Fibroblast of mammary gland (primary cell): Measurements from ENCODE around the gene CPED1.
"Not testable (repeated sequence)": the region's sequence is repeated elsewhere in the genome, so short reads cannot be mapped to it uniquely, and the experiment has no call there.

Source experiments
- DNase-seq: peaks from one replicate; pipeline ENCODE4 v3.0.0-alpha.2; 2010; ENCODE audit warnings: low read depth
- H3K4me3 ChIP-seq: 2 replicates; pipeline ENCODE4 v1.5.1; 2011; ENCODE audit warnings: low read depth, mild to moderate bottlenecking, low read length, moderate library complexity; ENCODE audit not compliant: control insufficient read depth
- CTCF ChIP-seq: conservative IDR thresholded peaks from 2 replicates; pipeline ENCODE4 v1.5.1; 2011; ENCODE audit warnings: low read depth, low read length, inconsistent platforms; ENCODE audit not compliant: control insufficient read depth, insufficient read depth

Gene CPED1

GRCh38 chr7:121286186-121286585, 297.7 kb downstream of the CPED1 start:
- DNase-seq = no peak
- H3K4me3 ChIP-seq = no peak overlapping the region
- TF ChIP-seq CTCF = no peak

DNA sequence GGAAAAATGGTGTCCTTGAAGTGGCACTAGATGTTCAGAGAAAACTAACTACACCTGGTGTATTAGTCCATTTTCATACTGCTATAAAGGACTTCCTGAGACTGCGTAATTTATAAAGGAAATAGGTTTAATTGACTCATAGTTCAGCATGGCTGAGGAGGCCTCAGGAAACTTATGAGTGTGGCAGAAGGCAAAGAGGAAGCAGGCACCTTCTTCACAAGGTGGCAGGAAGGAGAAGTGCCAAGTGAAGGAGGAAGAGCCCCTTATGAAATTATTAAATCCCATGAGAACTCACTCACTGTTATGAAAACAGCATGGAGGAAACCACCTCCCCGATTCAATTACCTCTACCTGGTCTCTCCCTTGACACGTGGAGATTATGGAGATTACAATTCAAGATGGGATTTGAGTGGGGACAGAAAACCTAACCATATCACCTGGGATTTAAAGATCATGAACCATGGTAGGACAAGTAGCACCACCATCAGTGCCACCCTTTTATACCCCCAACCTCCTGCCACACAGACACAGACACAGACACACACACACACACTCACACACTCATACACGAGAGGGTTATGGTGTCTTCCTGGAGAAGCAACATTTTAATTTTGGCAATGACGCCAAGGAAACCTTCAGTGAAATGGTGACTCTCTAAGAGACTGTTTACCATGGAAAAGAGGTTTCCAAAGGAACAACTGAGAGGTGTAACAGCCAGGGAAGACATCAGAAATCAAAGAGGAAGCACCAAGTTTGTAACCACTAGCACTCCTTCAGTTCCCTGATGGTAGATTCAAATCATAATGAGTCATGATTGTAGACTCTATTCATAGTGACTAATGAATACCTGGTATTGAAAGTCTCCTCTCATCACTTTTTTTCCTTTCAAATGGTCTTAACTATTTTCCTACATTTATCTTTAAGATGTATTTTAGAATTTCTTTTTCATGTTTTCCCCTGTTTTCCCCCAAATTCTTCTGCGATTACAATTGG, 298.5 kb downstream of the CPED1 start:
- no peak for TF ChIP-seq CTCF
- DNase-seq = peak; percentile 60
- no peak overlapping the region for H3K4me3 ChIP-seq

GRCh38 chr7:121288894-121289293, 300.4 kb downstream of the CPED1 start:
- no peak for TF ChIP-seq CTCF
- H3K4me3 ChIP-seq = no peak overlapping the region
- DNase-seq = peak; percentile 81

GRCh38 chr7:121289930-121290329, 301.4 kb downstream of the CPED1 start:
- DNase-seq, H3K4me3 ChIP-seq: not testable (repeated sequence)

DNA sequence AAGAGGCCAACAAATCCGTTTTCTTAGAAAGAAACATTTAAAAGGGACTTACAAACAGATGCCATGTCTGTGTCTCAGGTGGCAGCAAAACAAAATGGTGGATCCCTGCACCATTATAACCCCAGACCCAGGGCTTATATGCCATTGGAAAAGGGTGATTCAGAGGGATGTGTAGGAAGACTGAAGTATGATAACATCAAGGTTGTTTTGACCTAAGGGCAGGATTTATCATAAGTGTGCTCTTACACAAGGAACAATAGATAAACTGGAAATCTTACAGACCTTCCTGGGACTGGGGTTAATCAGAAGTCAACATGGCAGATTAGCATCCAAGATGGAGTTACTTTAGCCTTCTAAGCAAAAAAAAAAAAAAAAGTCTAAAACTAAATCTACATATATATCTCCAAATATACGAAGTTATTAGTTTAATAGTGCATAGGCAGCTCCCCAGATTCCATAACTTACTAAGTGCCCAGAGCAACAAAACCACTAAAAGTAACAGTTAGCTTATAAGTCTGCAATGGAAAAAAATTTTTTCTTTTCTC, 306.0 kb downstream of the CPED1 start:
- TF ChIP-seq CTCF = no peak
- H3K4me3 ChIP-seq = no peak overlapping the region
- DNase-seq = no peak

DNA sequence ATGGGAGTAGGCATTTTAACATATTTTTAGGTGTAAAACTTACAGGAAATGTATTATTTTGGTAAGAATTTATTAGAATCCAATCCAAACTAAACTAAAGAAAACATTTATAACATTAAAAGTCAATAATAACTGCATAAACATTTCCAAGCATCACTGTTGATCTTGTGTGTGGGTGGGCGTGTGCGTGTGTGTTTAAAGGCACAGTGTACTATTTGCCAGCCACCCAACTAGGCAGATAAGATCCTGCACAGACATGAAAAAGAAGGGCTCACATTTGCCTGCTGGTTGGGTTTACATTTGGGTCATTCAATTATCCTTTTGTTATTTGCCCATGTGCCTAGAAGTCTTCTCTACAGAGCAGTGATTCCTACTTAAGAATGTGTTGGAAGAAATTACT, 309.3 kb downstream of the CPED1 start:
- DNase-seq = no peak
- no peak overlapping the region for H3K4me3 ChIP-seq
- no peak for TF ChIP-seq CTCF

DNA sequence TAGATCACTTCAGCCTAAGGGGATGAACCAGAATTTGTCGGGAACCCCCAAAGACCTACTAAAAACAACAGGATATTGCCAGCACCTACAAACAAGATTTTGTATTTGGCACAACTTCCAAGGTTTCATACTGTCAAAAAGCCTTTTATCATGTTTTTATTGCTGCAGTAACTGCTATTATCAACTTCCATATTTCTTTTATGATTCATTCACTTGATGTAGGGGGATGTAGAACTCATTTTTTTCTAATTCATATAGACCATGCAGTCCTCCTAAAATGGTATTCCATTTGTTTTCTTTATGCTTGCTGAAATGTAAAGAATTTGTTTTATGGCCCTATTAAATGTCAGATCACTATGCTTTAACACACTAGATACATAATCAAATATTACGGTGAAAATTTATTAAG, 310.3 kb downstream of the CPED1 start:
- H3K4me3 ChIP-seq = no peak overlapping the region
- no peak for DNase-seq
- TF ChIP-seq CTCF = no peak
